Spleen (tissue), 7 donors: ENCODE data around the gene ARL15.

Experiments
- CTCF ChIP-seq, 11 experiments: fragments of 200-600 bp in 7 of 11; fragments of 450-650 bp in 4 of 11; sonication (generic) in 4 of 11; IDR thresholded peaks in 8 of 11; conservative IDR thresholded peaks in 3 of 11; 1 replicate in 7 of 11; 2 replicates in 4 of 11; pipeline versions ENCODE4 v1.4.0 to v1.8.0; 2016 to 2021; ENCODE audit warnings: antibody characterized with exemption in 11 of 11, inconsistent platforms in 4 of 11, mild to moderate bottlenecking in 1 of 11
- POLR2A ChIP-seq, 3 donors: fragments of 450-650 bp; IDR thresholded peaks; one replicate each; pipeline ENCODE4 v1.5.1; 2017; ENCODE audit warnings: antibody characterized with exemption in 3 of 3, mild to moderate bottlenecking in 1 of 3
- POLR2AphosphoS5 ChIP-seq, 3 donors: sonication (generic); formaldehyde crosslinking; IDR thresholded peaks; one replicate each; pipeline ENCODE4 v1.5.1; 2017; ENCODE audit warnings: antibody characterized with exemption in 3 of 3
- donor health status: DM: no; HTN: no; CAD: no; lungs with moderate emphysema.
- donor health status: DM: no; HTN: no; CAD: no.
- donor health status: DM: no; HTN: no; CAD: no.

GRCh38 chr5:53965459-53965858, 344.9 kb downstream of the ARL15 start:
- TF ChIP-seq CTCF (IDR thresholded peaks at IDR 0.05 in 8 of 11, conservative IDR thresholded peaks at IDR 0.05 in 3 of 11) (no peak), POLR2A (IDR thresholded peaks at IDR 0.05) (no peak), POLR2AphosphoS5 (IDR thresholded peaks at IDR 0.05) (no peak)
